HG02678 (cell line): ENCODE results near the gene TTC17.
"Not testable (repeated sequence)": the region's sequence is repeated elsewhere in the genome, so short reads cannot be mapped to it uniquely, and the experiment has no call there.

Source experiments
- ATAC-seq: cut with Tn5 transposase; IDR thresholded peaks from one replicate; pipeline ENCODE4 v1.9.1; 2021; ENCODE audit warnings: mild to moderate bottlenecking, moderate library complexity; ENCODE audit not compliant: unreplicated experiment

Gene TTC17

DNA sequence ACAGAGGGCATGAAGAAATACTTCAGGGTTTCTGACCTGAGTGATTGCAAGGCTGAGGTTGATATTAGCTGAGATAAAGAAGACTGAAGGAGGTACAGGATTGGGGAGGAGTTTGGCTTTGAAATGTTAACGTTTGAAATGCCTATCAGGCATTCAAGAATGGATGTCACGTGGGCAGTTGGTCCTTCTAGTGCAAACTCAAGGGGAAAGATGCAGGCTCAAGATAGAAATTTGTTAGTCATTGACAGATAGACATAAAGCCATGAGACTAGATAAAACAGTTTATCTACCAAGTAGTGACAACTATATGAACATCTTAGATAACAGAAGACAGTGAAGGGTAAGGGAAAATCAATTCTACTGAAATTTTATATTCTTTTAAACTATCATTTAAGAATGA lies 23.1 kb downstream of the TTC17 start:
- ATAC-seq, result no peak

DNA sequence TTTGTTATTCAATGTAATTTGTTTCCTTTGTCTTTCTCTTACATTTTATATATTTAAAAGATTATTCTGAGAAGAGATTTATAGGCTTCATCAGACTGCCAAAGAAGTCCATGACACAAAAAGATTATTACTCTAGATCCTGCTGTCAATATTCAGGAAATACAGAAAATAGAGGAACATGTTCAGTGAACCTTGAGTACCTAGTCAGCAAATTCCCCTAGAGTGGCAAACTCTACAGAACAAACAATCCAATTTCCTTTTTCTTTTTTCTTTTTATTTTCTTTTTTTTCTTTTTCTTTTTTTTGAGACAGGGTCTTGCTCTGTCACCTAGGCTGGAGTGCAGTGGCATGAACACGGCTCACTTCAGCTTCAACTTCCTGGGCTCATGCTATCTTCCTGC lies 23.9 kb downstream of the TTC17 start:
- no peak for ATAC-seq

DNA sequence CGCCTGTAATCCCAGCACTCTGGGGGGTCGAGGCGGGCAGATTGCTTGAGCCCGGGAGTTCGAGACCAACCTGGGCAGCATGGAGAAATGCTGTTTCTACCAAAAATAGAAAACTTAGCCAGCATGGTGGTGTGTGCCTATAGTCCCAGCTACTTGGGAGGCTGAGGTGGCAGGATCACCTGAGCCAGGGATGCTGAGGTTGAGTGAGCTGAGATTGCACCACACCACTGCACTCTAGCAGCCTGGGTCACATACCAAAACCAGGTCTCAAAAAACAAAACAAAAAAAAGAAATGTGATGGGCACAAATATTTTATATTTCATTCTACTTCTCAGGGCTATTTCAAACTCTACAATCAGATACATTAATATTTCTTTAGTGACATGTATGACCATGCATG lies 25.7 kb downstream of the TTC17 start:
- no peak for ATAC-seq

DNA sequence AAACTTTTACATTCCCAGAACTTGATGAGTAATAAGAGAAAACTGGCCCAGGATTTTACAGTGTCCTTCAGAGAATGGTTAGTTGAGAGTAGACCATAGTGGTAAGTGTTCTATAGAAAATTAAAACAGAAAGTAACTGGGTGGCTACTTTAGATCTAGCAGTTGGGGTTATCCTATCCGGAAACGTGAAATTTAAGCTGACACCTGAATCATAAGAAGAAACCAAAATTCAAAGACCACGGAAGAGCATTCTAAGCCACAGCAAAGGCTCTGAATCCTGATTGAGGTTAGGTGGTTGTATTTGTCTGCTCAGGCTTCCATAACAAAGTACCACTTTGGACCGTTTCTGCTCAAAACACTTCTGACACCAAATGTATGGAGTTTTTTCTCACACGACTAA lies 34.0 kb downstream of the TTC17 start:
- ATAC-seq, result no peak

DNA sequence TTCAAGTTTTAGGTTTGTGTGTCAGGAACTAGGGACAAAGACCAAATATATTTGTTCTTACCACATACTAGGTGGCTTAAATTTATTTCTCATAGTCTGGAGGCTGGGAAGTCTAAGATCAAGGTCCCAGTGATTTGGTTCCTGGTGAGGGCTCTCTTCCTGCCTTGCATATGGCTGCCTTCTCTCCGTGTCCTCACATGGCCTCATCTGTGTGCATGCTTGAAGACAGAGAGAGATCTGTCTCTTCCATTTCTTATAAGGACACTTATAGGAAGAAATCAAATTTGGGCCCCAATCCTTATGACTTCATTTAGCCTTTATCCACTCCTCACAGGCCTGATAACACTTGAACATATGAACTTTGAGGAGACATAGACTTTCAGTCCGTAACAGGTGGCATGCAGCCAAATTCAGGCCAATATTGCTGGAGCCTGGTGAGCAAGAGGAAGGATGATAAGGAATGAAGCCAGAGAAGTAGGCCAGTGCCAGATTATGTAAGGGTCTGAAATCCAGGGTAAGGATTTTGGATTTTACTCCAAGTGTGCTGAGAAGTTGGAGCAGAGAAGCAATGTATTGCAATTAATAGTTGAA lies 35.1 kb downstream of the TTC17 start:
- ATAC-seq, result no peak

DNA sequence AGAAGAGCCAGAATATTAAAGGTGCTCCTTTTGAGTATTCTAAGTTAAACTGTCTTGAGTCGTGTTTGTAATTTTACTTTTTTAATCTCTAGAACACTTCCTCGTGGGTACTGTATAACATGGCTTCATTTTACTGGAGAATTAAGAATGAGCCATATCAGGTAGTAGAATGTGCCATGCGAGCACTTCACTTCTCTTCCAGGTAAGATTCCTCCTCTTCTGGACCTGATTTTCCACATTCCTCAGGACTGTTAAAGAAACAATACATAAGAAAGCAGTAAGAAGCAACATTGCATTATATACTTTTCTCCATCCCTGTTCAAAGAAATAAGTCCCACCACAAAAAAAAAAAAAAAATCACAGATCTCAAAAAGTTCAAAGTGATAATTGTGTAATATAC lies 37.9 kb downstream of the TTC17 start:
- ATAC-seq, result no peak

DNA sequence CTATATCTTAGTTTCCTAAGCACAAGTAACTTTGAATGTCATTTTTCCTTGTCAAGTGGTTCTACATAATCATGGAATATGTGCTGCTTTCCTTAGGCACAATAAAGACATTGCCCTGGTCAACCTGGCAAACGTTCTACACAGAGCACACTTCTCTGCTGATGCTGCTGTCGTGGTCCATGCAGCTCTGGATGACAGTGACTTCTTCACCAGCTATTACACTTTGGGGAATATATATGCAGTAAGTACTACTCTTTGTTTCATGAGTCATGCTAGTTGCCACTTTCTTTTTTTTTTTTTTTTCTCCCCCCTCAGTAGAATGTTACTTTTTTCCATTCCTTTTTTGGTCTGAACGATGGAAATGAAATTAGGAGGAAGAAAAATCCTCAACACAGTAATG lies 38.5 kb downstream of the TTC17 start:
- no peak for ATAC-seq

DNA sequence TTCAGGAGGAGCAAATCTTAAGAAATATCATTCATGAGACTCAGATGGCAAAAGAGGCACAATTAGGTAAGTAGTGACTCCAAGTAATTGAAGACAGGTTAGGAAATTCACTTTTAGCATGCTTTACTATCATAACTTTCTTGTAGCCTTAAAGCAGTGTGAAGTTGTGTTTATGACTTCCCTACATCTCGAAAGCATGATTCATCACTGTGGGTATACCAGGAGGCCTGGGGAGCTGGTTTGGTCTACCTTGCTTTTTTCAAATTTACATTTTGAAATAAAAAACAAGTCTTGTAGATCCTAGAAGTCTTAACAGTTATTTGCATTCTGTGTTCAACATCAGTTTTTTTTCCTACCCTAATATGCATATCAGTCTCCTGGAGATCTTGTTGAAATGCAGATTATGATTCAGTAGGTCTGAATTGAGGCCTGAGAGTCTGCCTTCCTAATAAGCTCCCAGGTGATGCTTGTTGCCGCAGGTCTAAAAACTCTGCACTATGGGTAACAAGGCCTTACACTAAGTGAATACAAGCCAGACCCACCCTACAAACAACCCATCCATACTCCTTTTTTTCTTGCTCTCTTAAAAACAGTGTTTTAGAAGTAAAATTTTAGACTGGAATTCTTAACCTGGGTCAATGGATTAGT lies 41.4 kb downstream of the TTC17 start:
- ATAC-seq, result no peak

DNA sequence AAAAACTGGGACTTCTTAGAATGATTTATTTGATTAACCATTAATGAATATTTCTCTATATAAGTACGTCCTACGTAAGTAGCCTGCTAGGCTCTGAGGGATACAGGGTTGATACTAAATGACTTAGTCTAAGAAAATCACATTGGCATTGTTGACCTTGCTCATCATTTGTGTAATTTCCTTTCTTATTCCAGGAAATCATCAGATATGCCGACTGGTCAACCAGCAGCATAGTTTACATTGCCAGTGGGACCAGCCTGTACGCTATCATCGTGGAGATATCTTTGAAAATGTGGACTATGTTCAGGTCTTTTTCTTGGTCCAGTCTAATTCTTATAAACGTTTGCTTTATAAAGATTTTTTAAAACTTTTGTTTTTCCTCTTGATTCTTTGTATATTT lies 42.5 kb downstream of the TTC17 start:
- no peak for ATAC-seq

DNA sequence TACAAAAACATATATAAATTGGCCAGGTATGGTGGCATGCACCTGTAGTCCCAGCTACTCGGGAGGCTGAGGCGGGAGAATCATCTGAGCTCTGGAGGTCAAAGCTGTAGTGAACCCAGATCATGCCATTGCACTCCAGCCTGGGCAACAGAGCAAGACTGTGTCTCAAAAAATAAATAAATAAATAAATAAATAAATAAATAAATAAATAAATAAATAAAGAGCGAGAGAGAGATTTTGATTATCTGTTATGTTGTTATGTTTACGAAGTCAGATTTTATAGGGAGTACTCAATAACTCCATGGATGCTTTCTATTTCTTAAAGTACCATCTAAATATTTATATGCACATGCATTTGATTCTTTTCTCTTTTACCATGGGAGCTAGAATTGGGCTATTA lies 43.1 kb downstream of the TTC17 start:
- ATAC-seq, result not testable (repeated sequence)

DNA sequence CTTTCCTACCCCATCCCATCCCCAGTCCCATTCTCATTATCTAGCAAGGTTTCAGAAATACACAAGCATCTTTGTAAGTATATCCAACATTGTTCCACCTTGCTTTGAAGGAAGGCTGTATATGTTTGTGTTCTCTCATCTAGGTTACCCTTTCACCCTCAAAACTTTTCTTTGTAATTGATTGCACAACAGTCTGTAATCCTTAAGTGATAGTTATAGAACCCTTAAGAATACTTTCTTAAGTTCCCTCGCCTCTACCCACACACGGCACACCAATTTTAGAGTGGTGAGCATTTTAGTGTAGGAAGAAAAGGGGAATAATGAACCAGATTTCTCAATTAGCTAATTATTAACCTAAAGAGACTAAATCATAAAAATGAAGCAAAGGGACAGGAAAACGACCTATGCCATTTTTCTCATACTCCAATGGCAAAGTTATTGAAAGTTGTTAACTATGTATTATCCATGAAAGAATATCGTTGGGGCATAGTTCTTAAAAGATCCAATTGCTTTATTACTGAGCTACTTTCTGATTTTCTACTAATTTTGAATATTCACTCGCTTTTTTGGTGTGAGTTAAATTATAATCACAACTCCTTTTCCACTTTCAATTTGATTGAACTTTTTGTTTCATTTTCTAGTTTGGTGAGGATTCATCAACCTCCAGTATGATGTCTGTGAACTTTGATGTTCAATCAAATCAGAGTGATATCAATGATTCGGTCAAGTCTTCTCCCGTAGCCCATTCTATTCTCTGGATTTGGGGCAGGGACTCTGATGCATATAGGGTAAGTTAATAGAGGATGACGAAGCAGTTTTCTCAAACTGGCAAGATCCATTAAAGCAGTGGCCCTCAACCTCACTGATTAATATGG lies 44.9 kb downstream of the TTC17 start:
- no peak for ATAC-seq

DNA sequence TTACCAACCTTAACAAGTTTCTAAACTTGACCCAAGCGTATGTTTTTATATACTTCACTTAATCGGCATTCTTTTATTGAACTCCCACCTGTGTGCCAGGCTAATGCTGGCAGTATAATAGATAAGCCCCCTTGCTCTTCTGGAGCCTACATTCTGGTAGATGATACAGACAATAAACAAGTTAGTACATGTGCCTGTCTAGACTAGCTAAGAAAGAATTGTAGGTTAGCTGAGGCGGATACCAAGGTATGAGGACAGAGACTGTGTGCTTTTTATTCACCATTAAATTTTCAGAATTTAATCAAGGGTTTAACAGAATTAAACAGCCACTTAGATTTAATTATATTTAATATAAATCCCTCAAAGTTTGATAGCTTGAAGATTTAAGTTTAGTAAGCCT lies 45.7 kb downstream of the TTC17 start:
- ATAC-seq, result no peak

DNA sequence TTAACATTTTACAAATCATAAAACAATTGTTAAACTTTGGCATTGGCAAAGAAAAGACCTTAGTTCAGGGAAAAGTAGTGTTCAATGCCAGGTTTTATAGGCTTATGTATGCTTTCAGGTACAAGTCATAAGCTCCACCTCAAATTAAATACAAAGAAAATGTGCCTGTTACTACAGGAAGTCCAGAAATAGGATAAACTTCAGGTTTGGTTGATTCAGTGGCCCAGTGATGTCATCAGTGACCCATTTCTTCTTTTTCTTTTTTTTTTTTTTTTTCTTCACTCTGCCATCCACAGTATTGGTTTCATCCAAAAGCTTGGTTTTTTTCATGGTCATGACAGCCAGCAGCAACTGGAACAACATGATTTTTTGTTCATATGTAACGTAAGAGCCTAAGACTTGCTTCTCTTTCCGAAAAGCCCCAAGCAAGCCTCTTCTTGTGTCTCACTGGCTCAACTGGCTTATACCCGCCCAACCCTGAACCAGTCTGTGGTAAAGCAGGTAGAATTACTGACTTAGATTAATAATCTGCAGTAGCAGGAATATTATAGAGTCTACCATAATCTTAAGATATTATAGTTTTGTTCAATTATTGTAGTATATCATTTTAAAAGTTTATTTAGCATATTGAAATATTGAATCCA lies 46.2 kb downstream of the TTC17 start:
- no peak for ATAC-seq

DNA sequence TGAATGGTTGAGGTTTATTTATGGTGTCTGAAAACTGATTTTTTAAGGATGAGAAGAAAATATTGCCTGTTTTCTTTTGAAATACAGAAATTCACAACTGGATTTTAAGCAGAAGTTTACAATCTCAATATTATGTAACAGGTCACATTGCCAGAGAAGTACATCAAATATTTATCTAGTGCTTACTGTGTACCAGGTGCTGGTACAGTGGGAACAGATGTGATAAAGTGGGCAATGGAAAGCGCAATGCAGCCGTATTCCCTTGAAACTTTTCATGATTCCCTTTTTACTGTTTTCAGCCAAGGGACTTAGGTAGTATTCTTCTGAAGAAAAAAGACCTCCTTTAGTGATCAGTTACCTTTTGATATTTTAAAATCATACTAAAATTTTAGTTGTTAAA lies 49.6 kb downstream of the TTC17 start:
- ATAC-seq, result no peak

DNA sequence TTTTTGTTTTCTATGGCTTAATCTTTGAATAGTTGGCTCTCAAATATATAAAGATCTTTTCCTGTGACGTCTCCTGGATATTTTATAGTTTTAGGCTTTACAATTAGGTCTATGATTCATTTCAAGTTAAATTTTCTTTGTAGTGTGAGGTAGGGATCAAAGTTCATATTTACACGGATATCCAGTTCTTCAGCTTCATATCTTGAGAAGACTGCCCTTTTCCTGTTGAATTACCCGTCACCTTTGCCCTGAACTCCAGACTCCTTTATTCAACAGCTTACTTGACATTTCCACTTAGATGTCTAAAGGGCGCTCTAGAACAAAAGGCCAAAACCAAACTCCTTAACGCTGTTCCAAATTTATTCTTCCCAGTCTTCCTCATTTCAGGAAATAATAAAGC lies 51.7 kb downstream of the TTC17 start:
- ATAC-seq, result no peak

DNA sequence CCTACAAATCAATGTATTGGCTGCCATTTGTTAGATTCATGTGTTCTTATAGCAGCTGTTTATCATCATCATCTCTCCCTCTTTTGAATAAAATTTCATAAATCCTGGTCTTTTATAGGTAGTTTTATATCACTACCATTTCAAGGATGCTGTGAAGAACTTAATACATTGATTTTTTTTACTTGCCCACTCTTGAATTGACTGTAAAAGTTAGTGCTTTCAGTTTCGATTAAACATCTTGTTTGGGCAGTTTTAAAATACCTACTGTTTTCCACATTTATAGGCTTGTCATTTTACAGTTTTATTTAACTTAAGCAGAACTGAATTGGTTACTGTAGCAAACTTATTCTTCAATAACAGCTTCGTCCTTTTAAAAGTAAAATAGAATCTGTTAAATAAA lies 59.5 kb downstream of the TTC17 start:
- no peak for ATAC-seq

DNA sequence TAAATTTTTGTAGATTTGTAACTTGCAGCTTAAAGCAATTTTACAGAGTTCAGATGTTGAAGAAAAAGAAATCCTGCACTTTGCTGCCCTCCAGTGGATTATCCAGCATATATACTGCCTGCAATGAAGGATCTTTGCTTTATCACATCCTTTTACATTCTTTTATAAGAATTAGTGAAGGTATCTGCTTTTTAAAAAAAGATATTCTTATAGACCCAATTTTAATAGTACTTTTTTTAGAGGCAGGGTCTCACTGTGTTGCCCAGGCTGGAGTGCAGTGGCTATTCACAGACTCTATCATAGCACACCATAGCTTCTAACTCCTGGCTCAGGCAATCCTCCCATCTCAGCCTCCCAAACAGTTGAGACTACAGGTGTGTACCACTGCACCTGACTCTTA lies 60.7 kb downstream of the TTC17 start:
- ATAC-seq, result peak; percentile 70

DNA sequence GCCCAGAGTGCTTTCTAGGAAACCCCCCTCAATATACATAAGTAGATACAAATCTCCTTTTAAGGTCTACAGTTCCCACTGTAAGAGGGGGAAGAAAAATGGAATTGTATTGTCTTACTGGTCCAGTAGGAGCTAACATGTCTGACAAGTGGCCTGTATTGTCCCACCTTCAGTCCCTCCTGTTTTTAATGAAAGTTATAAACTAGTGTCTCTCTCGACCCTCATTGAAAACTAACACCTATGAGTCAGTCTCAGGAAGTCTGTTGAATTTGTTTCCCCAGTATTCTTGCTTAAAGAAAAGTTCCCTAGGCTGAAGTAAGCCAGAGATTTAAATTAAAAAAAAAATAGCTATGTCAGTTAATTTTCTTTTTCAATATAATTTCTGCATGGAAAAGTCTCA lies 69.3 kb downstream of the TTC17 start:
- no peak for ATAC-seq

DNA sequence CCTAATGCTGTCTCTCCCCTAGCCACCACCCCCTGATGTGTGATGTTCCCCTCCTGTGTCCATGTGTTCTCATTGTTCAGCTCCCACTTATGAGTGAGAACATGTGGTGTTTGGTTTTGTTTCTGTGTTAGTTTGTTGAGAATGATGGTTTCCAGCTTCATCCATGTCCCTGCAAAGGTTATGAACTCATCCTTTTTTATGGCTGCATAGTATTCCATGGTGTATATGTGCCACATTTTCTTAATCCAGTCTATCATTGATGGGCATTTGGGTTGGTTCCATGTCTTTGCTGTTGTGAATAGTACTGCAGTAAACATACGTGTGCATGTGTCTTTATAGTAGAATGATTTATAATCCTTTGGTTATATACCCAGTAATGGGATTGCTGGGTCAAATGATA lies 72.2 kb downstream of the TTC17 start:
- ATAC-seq, result not testable (repeated sequence)

DNA sequence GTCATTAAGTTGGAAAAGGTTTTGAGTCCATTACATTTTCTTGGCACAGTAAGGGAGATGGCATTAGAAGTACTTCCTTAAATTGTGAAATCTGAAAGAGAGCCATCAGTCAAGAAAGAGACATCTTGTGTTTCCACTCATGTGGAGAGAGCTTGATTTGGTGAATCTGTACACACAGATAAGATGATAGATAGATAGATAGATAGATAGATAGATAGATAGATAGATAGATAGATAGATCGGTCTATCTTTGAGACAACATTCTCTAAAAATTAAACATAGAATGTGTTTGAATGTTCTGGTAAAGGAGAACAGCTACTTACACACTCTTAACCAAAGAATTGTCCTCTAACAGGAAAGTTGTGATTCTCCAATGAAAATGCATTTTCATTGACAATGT lies 76.2 kb downstream of the TTC17 start:
- ATAC-seq, result no peak

DNA sequence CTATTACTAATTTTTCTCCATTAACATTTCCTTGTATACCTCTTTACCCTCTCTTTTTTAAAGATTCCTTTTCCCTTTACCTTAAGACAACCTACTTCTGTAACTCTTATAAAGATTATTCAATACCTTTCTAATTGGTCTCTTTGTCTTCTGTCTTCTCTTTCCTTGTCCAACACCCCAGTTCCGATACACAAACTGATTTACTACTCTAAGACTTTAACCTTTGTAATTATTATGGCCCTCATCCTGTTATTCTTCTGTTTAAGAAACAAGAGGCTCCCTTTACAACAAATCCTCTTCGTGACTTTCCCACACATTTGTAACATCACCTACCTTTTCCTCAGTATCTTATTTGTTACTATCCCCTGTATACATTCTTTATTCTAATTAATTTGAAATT lies 81.8 kb downstream of the TTC17 start:
- ATAC-seq, result no peak

DNA sequence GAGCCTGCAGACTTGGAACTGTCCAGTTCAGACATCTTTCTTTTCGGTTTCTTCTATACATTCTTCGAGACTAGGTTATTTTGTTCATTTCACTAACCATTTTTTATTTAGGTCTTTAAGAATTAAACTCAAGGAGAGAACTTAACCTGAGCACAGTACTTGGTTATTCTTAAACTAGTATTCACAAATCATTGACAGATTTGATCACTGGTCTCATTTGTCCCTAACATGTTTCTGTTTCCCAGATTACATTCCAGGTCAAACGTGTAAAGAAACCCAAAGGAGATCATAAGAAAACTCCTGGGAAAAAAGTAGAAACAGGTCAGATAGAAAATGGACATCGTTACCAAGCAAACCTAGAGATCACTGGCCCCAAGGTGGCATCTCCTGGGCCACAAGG lies 85.1 kb downstream of the TTC17 start:
- ATAC-seq, result no peak
